ENCODE measurements around the gene PPM1H. TPM values are rescaled to one million over a fixed set of nuclear protein-coding genes. Genes with fewer than 3 reads are reported as not detected.

PPM1H gene
- total RNA-seq, 1 experiment from 2014 or later, result 0.04 TPM

GRCh38 chr12:62629971-62630739, 304.8 kb downstream of the PPM1H start:
- CTCF ChIA-PET, result no interaction called here
- peaks cover 6% of the 10 kb centered on the region for H3K4me1 ChIP-seq (ENCODE audit: insufficient read depth, low read length, poor library complexity, severe bottlenecking)
- no peak overlapping the region for H3K4me3 ChIP-seq (ENCODE audit: low read depth, low read length, poor library complexity, severe bottlenecking)
- no peak for DNase-seq (ENCODE audit: low spot score)
- intact Hi-C loops (cut with micrococcal nuclease; ENCODE audit: unreplicated experiment), result no loop called here
- TF ChIP-seq, protein P1, sequence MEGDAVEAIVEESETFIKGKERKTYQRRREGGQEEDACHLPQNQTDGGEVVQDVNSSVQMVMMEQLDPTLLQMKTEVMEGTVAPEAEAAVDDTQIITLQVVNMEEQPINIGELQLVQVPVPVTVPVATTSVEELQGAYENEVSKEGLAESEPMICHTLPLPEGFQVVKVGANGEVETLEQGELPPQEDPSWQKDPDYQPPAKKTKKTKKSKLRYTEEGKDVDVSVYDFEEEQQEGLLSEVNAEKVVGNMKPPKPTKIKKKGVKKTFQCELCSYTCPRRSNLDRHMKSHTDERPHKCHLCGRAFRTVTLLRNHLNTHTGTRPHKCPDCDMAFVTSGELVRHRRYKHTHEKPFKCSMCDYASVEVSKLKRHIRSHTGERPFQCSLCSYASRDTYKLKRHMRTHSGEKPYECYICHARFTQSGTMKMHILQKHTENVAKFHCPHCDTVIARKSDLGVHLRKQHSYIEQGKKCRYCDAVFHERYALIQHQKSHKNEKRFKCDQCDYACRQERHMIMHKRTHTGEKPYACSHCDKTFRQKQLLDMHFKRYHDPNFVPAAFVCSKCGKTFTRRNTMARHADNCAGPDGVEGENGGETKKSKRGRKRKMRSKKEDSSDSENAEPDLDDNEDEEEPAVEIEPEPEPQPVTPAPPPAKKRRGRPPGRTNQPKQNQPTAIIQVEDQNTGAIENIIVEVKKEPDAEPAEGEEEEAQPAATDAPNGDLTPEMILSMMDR (conservative IDR thresholded peaks at IDR 0.05; ENCODE audit: low read depth, low read length), result no peak
- TF ChIP-seq EZH2 (IDR thresholded peaks at IDR 0.05; ENCODE audit: borderline replicate concordance, low read depth, low read length, poor library complexity, severe bottlenecking), result no peak
- no TSS peak for BruUV-seq (replicated peaks)
- no peaks in the 10 kb centered on the region for H3K9me3 ChIP-seq (ENCODE audit: low read depth, low read length, poor library complexity, severe bottlenecking)
- POLR2A ChIA-PET (ENCODE audit: low non-redundant PET), result no interaction called here
- no peak overlapping the region for H3K27ac ChIP-seq (ENCODE audit: low read depth, low read length, poor library complexity, severe bottlenecking)
- no peaks in the 10 kb centered on the region for H3K36me3 ChIP-seq (ENCODE audit: insufficient read depth, low read length, poor library complexity, severe bottlenecking)
- H3K27me3 ChIP-seq (replicated peaks; ENCODE audit: insufficient read depth, low read depth, low read length, poor library complexity), result no peaks in the 10 kb centered on the region

- H3K27me3 ChIP-seq (replicated peaks; ENCODE audit: insufficient read depth, low read depth, low read length, poor library complexity), result no peaks in the 10 kb centered on the region
- H3K27ac ChIP-seq (ENCODE audit: low read depth, low read length, poor library complexity, severe bottlenecking), result no peak overlapping the region
- POLR2A ChIA-PET (ENCODE audit: low non-redundant PET), result no interaction called here
- no TSS peak for BruUV-seq (replicated peaks)
- CTCF ChIA-PET, result no interaction called here
- no peak for DNase-seq (ENCODE audit: low spot score)
- TF ChIP-seq, protein P1 (conservative IDR thresholded peaks at IDR 0.05; ENCODE audit: low read depth, low read length), result no peak
- TF ChIP-seq EZH2 (IDR thresholded peaks at IDR 0.05; ENCODE audit: borderline replicate concordance, low read depth, low read length, poor library complexity, severe bottlenecking), result no peak
- H3K36me3 ChIP-seq (ENCODE audit: insufficient read depth, low read length, poor library complexity, severe bottlenecking), result no peaks in the 10 kb centered on the region
- intact Hi-C loops (cut with micrococcal nuclease; ENCODE audit: unreplicated experiment), result no loop called here
- H3K4me1 ChIP-seq (ENCODE audit: insufficient read depth, low read length, poor library complexity, severe bottlenecking), result peaks cover 6% of the 10 kb centered on the region
- H3K4me3 ChIP-seq (ENCODE audit: low read depth, low read length, poor library complexity, severe bottlenecking), result no peak overlapping the region
- H3K9me3 ChIP-seq (ENCODE audit: low read depth, low read length, poor library complexity, severe bottlenecking), result no peaks in the 10 kb centered on the region
Measured at GRCh38 chr12:62629413-62629812, 305.5 kb downstream of the PPM1H start.

DNA sequence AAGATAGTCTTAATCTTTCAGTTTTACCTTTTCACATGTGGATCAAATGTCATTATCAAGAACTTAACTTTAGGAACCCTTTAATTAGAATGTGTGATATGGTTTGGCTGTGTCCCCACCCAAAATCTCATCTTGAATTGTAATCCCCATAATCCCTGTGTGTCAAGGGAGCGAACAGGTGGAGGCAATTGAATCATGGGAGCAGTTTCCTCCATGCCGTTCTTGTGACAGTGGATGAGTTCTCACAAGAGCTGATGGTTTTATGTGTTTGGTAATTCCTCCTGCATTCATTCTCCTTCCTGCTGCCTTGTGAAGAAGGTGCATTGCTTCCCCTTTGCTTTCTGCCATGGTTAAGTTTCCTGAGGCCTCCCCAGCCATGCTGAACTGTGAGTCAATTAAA, 307.8 kb downstream of the PPM1H start:
- no peak for TF ChIP-seq EZH2 (IDR thresholded peaks at IDR 0.05; ENCODE audit: borderline replicate concordance, low read depth, low read length, poor library complexity, severe bottlenecking)
- Histone ChIP-seq H3K9me3 (ENCODE audit: low read depth, low read length, poor library complexity, severe bottlenecking) (no peaks in the 10 kb centered on the region), H3K36me3 (ENCODE audit: insufficient read depth, low read length, poor library complexity, severe bottlenecking) (no peaks in the 10 kb centered on the region), H3K27ac (ENCODE audit: low read depth, low read length, poor library complexity, severe bottlenecking) (no peak overlapping the region), H3K4me1 (ENCODE audit: insufficient read depth, low read length, poor library complexity, severe bottlenecking) (no peaks in the 10 kb centered on the region), H3K27me3 (replicated peaks; ENCODE audit: insufficient read depth, low read depth, low read length, poor library complexity) (no peaks in the 10 kb centered on the region), H3K4me3 (ENCODE audit: low read depth, low read length, poor library complexity, severe bottlenecking) (no peak overlapping the region)
- no TSS peak for BruUV-seq (replicated peaks)
- DNase-seq (ENCODE audit: low spot score), result no peak
- ChIA-PET POLR2A (ENCODE audit: low non-redundant PET) (no interaction called here), CTCF (no interaction called here)
- intact Hi-C loops (cut with micrococcal nuclease; ENCODE audit: unreplicated experiment), result no loop called here

DNA sequence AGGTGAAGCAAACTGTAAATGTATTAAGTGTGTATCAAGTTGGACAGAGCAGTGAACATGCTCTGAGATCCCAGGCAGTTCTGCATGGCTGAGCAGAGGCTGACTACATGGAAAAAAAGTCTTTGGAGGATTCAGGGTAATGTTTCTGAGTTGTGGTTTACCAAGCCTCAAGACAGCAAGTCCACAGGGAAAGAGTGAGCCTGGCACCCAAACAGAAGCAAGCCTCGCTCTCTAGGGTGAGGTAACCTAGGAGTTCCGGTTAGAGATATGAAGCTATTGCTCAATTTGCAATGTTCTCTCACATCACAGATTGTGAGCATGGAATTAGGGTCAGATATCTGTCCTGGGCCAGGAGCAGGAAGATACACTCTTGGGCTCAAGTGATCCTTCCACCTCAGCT, 309.7 kb downstream of the PPM1H start:
- CTCF ChIA-PET, result no interaction called here
- no peaks in the 10 kb centered on the region for H3K9me3 ChIP-seq (ENCODE audit: low read depth, low read length, poor library complexity, severe bottlenecking)
- H3K4me3 ChIP-seq (ENCODE audit: low read depth, low read length, poor library complexity, severe bottlenecking), result no peak overlapping the region
- POLR2A ChIA-PET (ENCODE audit: low non-redundant PET), result no interaction called here
- no peak for TF ChIP-seq EZH2 (IDR thresholded peaks at IDR 0.05; ENCODE audit: borderline replicate concordance, low read depth, low read length, poor library complexity, severe bottlenecking)
- TF ChIP-seq, protein P1 (conservative IDR thresholded peaks at IDR 0.05; ENCODE audit: low read depth, low read length), result no peak
- H3K4me1 ChIP-seq (ENCODE audit: insufficient read depth, low read length, poor library complexity, severe bottlenecking), result no peaks in the 10 kb centered on the region
- no peak overlapping the region for H3K27ac ChIP-seq (ENCODE audit: low read depth, low read length, poor library complexity, severe bottlenecking)
- no peak for DNase-seq (ENCODE audit: low spot score)
- intact Hi-C loops (cut with micrococcal nuclease; ENCODE audit: unreplicated experiment), result no loop called here
- H3K27me3 ChIP-seq (replicated peaks; ENCODE audit: insufficient read depth, low read depth, low read length, poor library complexity), result no peaks in the 10 kb centered on the region
- no TSS peak for BruUV-seq (replicated peaks)
- H3K36me3 ChIP-seq (ENCODE audit: insufficient read depth, low read length, poor library complexity, severe bottlenecking), result no peaks in the 10 kb centered on the region

Measured in A673 (cell line).